GM12864 (cell line): ENCODE data around the gene SSH3.

Experiments
- DNase-seq: peaks from one replicate; pipeline ENCODE4 v3.0.0-alpha.2; 2011; ENCODE audit warnings: low read depth
- H3K4me3 ChIP-seq: 2 replicates; pipeline ENCODE4 v1.5.1; 2011; ENCODE audit warnings: mild to moderate bottlenecking, low read depth, low read length, control low read depth
- CTCF ChIP-seq: IDR thresholded peaks from 2 replicates; pipeline ENCODE4 v1.5.1; 2011; ENCODE audit warnings: low read depth, mild to moderate bottlenecking, moderate library complexity, low read length, control low read depth, inconsistent platforms; ENCODE audit errors: missing control alignments

Gene SSH3

GRCh38 chr11:67273260-67273990, 29.9 kb upstream of the SSH3 start:
- DNase-seq: no peak
- TF ChIP-seq CTCF: no peak
- H3K4me3 ChIP-seq: no peak overlapping the region

GRCh38 chr11:67274768-67275605, 28.3 kb upstream of the SSH3 start:
- H3K4me3 ChIP-seq: no peak overlapping the region
- TF ChIP-seq CTCF: no peak

GRCh38 chr11:67275606-67276409, 27.5 kb upstream of the SSH3 start:
- no peak for DNase-seq
- H3K4me3 ChIP-seq: no peak overlapping the region

More at GRCh38 chr11:67274768-67275605, 28.3 kb upstream of the SSH3 start:
- DNase-seq: no peak

GRCh38 chr11:67276781-67277230, 26.5 kb upstream of the SSH3 start:
- DNase-seq: no peak
- H3K4me3 ChIP-seq: peak overlapping the region; percentile 45
- TF ChIP-seq CTCF: peak; percentile 34

More at GRCh38 chr11:67275606-67276409, 27.5 kb upstream of the SSH3 start:
- TF ChIP-seq CTCF: peak; percentile 22

- H3K4me3 ChIP-seq: peak overlapping the region; percentile 47
- peak; percentile 85 for DNase-seq
- TF ChIP-seq CTCF: no peak
Measured at GRCh38 chr11:67277231-67277961, 25.9 kb upstream of the SSH3 start.

GRCh38 chr11:67278135-67278938, 25.0 kb upstream of the SSH3 start:
- TF ChIP-seq CTCF: no peak
- H3K4me3 ChIP-seq: no peak overlapping the region; the same call in 1 of the 2 replicates
- DNase-seq: no peak
